Mesenchymal stem cell (in vitro differentiated cells and primary cell): ENCODE results near the gene MTMR12.
"Not testable (repeated sequence)": the region's sequence is repeated elsewhere in the genome, so short reads cannot be mapped to it uniquely, and the experiment has no call there.

Source experiments
- DNase-seq: peaks from one replicate; pipeline ENCODE4 v3.0.0-alpha.2; 2013
- H2AFZ ChIP-seq: one replicate; pipeline ENCODE4 v1.6.1; 2013; ENCODE audit warnings: low read depth, mild to moderate bottlenecking, control low read depth, inconsistent platforms, low read length, moderate library complexity
- H2AK5ac ChIP-seq: 2 replicates; pipeline ENCODE4 v1.6.1; 2013; ENCODE audit warnings: low read length, moderate library complexity, mild to moderate bottlenecking, inconsistent platforms; ENCODE audit not compliant: severe bottlenecking
- H2BK120ac ChIP-seq: one replicate; pipeline ENCODE4 v1.6.1; 2013; ENCODE audit warnings: low read depth, mild to moderate bottlenecking, inconsistent platforms, low read length, moderate library complexity
- H2BK12ac ChIP-seq, 2 experiments: one replicate each; pipeline ENCODE4 v1.6.1; 2013; ENCODE audit warnings: inconsistent platforms in 2 of 2, low read length in 2 of 2, mild to moderate bottlenecking in 2 of 2, moderate library complexity in 2 of 2, control low read depth in 1 of 2
- H2BK15ac ChIP-seq: one replicate; pipeline ENCODE4 v1.6.1; 2013; ENCODE audit warnings: mild to moderate bottlenecking, low read depth, inconsistent platforms; ENCODE audit not compliant: poor library complexity, severe bottlenecking
- H2BK5ac ChIP-seq: 2 replicates; pipeline ENCODE4 v1.6.1; 2013; ENCODE audit warnings: low read depth, mild to moderate bottlenecking, low read length, control low read depth, inconsistent platforms; ENCODE audit not compliant: poor library complexity, severe bottlenecking
- H3K14ac ChIP-seq, 2 experiments: one replicate each; pipeline ENCODE4 v1.6.1; 2013; ENCODE audit warnings: inconsistent platforms in 2 of 2, low read length in 2 of 2, control low read depth in 1 of 2, mild to moderate bottlenecking in 1 of 2, moderate library complexity in 1 of 2
- H3K18ac ChIP-seq, 2 experiments: one replicate each; pipeline ENCODE4 v1.6.1; 2013; ENCODE audit warnings: inconsistent platforms in 2 of 2, low read length in 2 of 2, control low read depth in 1 of 2, low read depth in 1 of 2, mild to moderate bottlenecking in 1 of 2
- H3K23ac ChIP-seq, 2 experiments: one replicate each; pipeline ENCODE4 v1.6.1; 2013; ENCODE audit warnings: inconsistent platforms in 2 of 2, low read length in 2 of 2, mild to moderate bottlenecking in 2 of 2, moderate library complexity in 2 of 2, control low read depth in 1 of 2
- H3K27ac ChIP-seq: 2 replicates; pipeline ENCODE4 v1.5.1; 2013; ENCODE audit warnings: mild to moderate bottlenecking, moderate library complexity, low read length, control low read depth, inconsistent platforms; ENCODE audit not compliant: poor library complexity, severe bottlenecking
- H3K27me3 ChIP-seq, 2 experiments: 2 replicates each; pipeline versions ENCODE4 v1.6.1 to v1.7.0; 2013; ENCODE audit warnings: low read length in 2 of 2, mild to moderate bottlenecking in 2 of 2, moderate library complexity in 2 of 2, control low read depth in 1 of 2, inconsistent platforms in 1 of 2; ENCODE audit not compliant: control insufficient read depth in 1 of 2, insufficient read depth in 1 of 2
- H3K36me3 ChIP-seq, 2 experiments: 2 replicates each; pipeline versions ENCODE4 v1.6.1 to v1.7.0; 2013; ENCODE audit warnings: low read length in 2 of 2, control low read depth in 1 of 2, inconsistent platforms in 1 of 2, low read depth in 1 of 2, mild to moderate bottlenecking in 1 of 2; ENCODE audit not compliant: insufficient read depth in 2 of 2, control insufficient read depth in 1 of 2
- H3K4ac ChIP-seq, 2 experiments: one replicate each; pipeline ENCODE4 v1.6.1; 2013; ENCODE audit warnings: inconsistent platforms in 2 of 2, low read length in 2 of 2, mild to moderate bottlenecking in 2 of 2, moderate library complexity in 2 of 2, control low read depth in 1 of 2, low read depth in 1 of 2
- H3K4me1 ChIP-seq: 2 replicates; pipeline ENCODE4 v1.6.1; 2013; ENCODE audit warnings: low read depth, low read length, control low read depth; ENCODE audit not compliant: control insufficient read depth, insufficient read depth
- H3K4me2 ChIP-seq: 2 replicates; pipeline ENCODE4 v1.6.1; 2013; ENCODE audit warnings: low read length, mild to moderate bottlenecking, inconsistent platforms; ENCODE audit not compliant: poor library complexity, severe bottlenecking
- H3K4me3 ChIP-seq, 2 experiments: 2 replicates each; pipeline versions ENCODE4 v1.5.1 to v1.7.0; 2013; ENCODE audit warnings: low read length in 2 of 2, mild to moderate bottlenecking in 2 of 2, control low read depth in 1 of 2, low read depth in 1 of 2; ENCODE audit not compliant: insufficient read depth in 1 of 2
- H3K79me1 ChIP-seq: replicated peaks from 2 replicates; pipeline ENCODE4 v1.6.1; 2013; ENCODE audit warnings: mild to moderate bottlenecking, control low read depth, low read length, inconsistent platforms; ENCODE audit not compliant: poor library complexity, severe bottlenecking
- H3K9ac ChIP-seq: 2 replicates; pipeline ENCODE4 v1.7.0; 2013; ENCODE audit warnings: mild to moderate bottlenecking, low read length, moderate library complexity
- H3K9me3 ChIP-seq: 2 replicates; pipeline ENCODE4 v1.7.0; 2013; ENCODE audit warnings: mild to moderate bottlenecking, low read length; ENCODE audit not compliant: control insufficient read depth
- H4K8ac ChIP-seq: one replicate; pipeline ENCODE4 v1.6.1; 2013; ENCODE audit warnings: inconsistent platforms, mild to moderate bottlenecking, low read length, moderate library complexity
- H4K91ac ChIP-seq: one replicate; pipeline ENCODE4 v1.6.1; 2013; ENCODE audit warnings: mild to moderate bottlenecking, low read length, inconsistent platforms
- WGBS: methylation state at CpG from one replicate; pipeline ENCODE4 v1.1.7; 2013; ENCODE audit warnings: mixed read lengths; 5-methylcytosine and 5-hydroxymethylcytosine counted together

The MTMR12 gene

DNA sequence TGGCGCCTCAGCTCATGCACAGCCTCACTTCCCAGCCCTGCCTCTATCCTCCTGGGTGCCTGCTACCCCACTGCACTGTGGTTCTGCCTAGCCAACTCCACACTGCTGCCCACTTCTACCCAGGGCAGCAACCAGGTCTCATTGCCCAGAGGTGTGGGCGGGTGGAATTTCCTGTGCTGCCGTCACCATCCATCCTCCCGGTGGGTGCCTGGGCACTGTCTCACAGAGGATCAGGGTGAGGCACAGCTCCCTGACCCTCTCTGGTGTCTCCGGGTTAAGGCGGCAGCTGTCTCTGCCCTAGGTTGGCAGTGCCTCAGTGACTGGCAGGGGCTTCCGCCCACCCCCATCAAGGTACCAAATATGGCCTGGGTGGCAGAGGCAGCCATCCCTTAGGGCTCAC lies 4.3 kb upstream of the MTMR12 start:
- Histone ChIP-seq H3K14ac (no peak overlapping the region), H2BK12ac (no peak overlapping the region), H3K27ac (no peak overlapping the region), H2AFZ (no peak overlapping the region), H3K18ac (no peak overlapping the region), H4K91ac (no peak overlapping the region), H2BK120ac (no peak overlapping the region), H3K4ac (no peak overlapping the region), H3K4me2 (no peak overlapping the region), H3K79me1 (no peaks in the 10 kb centered on the region), H2BK15ac (no peak overlapping the region), H4K8ac (no peak overlapping the region), H3K23ac (no peak overlapping the region), H3K36me3 (no peaks in the 10 kb centered on the region), H2BK5ac (no peak overlapping the region), H2AK5ac (no peak overlapping the region), H3K4me3 (no peak overlapping the region), H3K9ac (no peak overlapping the region), H3K4me1 (peaks cover 4% of the 10 kb centered on the region), H3K9me3 (peaks cover 5% of the 10 kb centered on the region), H3K27me3 (peaks cover 0 to 2% of the 10 kb centered on the region in 2 experiments)
- no peak for DNase-seq
- WGBS, result 92% methylated on average over 7 of the region's 7 CpGs

DNA sequence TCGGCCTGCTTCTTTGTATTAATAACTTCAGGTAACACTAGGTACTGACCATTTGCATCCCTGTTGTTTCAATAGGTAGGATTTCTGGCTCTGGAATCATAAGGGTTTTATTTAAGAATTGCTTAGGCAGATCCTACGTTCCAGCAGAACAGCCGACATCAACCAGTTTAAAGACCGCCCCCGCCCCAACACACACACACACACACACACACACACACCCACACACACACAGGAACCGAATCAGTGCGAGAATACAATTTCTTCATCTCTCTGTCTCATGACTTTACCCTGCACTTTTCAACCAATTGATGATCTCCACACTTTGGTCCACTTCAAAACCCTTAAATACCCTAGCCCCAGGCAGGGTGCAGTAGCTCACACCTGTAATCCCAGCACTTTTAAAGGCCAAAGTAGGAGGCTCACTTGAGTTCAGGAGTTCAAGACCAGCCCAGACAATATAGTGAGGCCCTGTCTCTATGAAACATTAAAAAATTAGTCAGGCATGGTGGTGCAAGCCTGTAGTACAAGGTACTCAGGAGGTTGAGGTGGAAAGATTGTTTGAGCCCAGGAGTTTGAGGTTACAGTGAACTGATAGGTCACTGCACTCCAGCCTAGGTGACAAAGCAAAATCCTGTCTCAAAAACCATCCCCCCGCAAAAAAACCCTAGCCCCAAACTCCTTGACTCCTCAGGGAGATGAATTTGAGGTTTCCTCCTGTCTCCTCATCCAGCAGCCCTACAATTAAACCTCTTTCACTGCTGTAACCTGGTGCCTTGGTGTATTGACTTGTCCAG lies 2.7 kb upstream of the MTMR12 start:
- Histone ChIP-seq H2BK120ac (no peak overlapping the region), H3K27me3 (peaks cover 0 to 2% of the 10 kb centered on the region in 2 experiments), H2BK5ac (no peak overlapping the region), H2AK5ac (no peak overlapping the region), H3K36me3 (no peaks in the 10 kb centered on the region), H2BK15ac (no peak overlapping the region), H3K4me2 (no peak overlapping the region), H4K91ac (no peak overlapping the region), H3K9ac (no peak overlapping the region), H3K4me3 (no peak overlapping the region), H3K79me1 (no peaks in the 10 kb centered on the region), H3K14ac (no peak overlapping the region), H3K4me1 (peaks cover 8% of the 10 kb centered on the region), H2AFZ (no peak overlapping the region), H4K8ac (no peak overlapping the region), H2BK12ac (no peak overlapping the region), H3K4ac (no peak overlapping the region), H3K9me3 (no peaks in the 10 kb centered on the region), H3K23ac (no peak overlapping the region), H3K27ac (no peak overlapping the region), H3K18ac (no peak overlapping the region)
- no peak for DNase-seq
- WGBS, result 90% methylated on average over 7 of the region's 8 CpGs

DNA sequence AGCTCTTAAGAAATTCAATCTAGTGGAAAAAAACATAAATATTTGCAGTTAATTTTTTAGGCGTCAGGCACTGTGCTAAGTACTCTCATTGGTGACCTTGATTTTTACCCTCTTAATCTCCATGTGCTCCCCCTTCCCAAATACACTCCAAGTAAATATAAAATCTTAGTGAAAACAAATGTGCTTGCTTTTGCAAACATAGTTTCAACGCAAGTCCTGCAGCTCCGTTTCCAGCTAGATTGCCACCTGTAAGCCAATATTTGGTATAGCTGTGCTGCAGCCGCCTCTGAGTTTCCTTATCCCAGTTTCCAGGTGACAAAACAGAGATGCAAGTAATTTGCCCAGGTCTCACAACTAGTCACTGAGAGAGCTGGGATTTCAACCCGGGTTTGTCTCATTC lies 1.9 kb upstream of the MTMR12 start:
- no peak overlapping the region for H2BK120ac ChIP-seq
- H3K36me3 ChIP-seq, result no peaks in the 10 kb centered on the region
- no peak overlapping the region for H3K9ac ChIP-seq
- no peak overlapping the region for H3K18ac ChIP-seq
- H3K27me3 ChIP-seq, result peaks cover 0 to 2% of the 10 kb centered on the region in 2 experiments
- no peak overlapping the region for H4K91ac ChIP-seq
- no peaks in the 10 kb centered on the region for H3K79me1 ChIP-seq
- peaks cover 8% of the 10 kb centered on the region for H3K4me1 ChIP-seq
- no peak overlapping the region for H2BK5ac ChIP-seq
- no peak for DNase-seq
- H3K4ac ChIP-seq, result no peak overlapping the region
- H2BK12ac ChIP-seq, result no peak overlapping the region
- no peak overlapping the region for H2BK15ac ChIP-seq
- H2AK5ac ChIP-seq, result no peak overlapping the region
- no peak overlapping the region for H3K23ac ChIP-seq
- H3K14ac ChIP-seq, result no peak overlapping the region
- no peak overlapping the region for H3K4me2 ChIP-seq
- no peaks in the 10 kb centered on the region for H3K9me3 ChIP-seq
- no peak overlapping the region for H4K8ac ChIP-seq
- 100% methylated on average over 4 of the region's 5 CpGs for WGBS
- H3K4me3 ChIP-seq, result no peak overlapping the region
- no peak overlapping the region for H3K27ac ChIP-seq
- H2AFZ ChIP-seq, result no peak overlapping the region

GRCh38 chr5:32314152-32314488 lies 1.4 kb upstream of the MTMR12 start:
- H3K4me2 ChIP-seq, H2AK5ac ChIP-seq, H2BK15ac ChIP-seq, H3K23ac ChIP-seq, H3K27me3 ChIP-seq, H2BK5ac ChIP-seq, H4K91ac ChIP-seq, H3K18ac ChIP-seq, DNase-seq, H2AFZ ChIP-seq, H3K36me3 ChIP-seq, H3K9ac ChIP-seq, H3K79me1 ChIP-seq, H3K4me3 ChIP-seq, H3K9me3 ChIP-seq, H4K8ac ChIP-seq, H2BK120ac ChIP-seq, H2BK12ac ChIP-seq, H3K4me1 ChIP-seq, H3K14ac ChIP-seq, H3K27ac ChIP-seq, H3K4ac ChIP-seq: not testable (repeated sequence)
- 89% methylated on average over 10 of the region's 10 CpGs for WGBS
